Measurements from ENCODE around the gene CCNJL. TPM values are rescaled to one million over a fixed set of nuclear protein-coding genes. Genes with fewer than 3 reads are reported as not detected.
A peak's percentile ranks its signal among the peaks of the same experiment; 100 is the strongest.

Gene CCNJL
- total and polyA plus RNA-seq, 12 donors: 2.9 to 20.8 (median 6.4) TPM

DNA sequence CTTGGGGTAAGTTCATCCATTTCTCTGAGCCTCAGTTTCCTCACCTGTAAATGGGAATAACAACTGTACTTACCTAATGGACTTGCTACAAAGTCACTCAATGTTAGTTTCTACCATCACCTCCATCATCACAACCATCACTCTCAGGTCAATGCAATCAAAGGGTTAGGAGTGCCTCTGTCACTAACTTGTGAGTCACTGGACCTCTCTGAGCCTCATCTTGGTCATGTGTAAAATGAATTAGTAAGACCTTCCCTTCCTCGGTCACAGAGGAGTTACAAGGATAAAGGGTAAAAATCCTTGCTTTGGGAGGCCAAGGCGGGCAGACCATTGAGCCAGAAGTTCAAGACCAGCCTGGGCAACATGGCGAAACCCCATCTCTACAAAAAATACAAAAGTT is 70.2 kb downstream of the CCNJL start:
- H3K27ac ChIP-seq: no peak overlapping the region
- intact Hi-C loops (cut with DNase I): no loop called here
- 77 to 85% methylated on average over 3 of the region's 3 CpGs for WGBS, 2 donors
- H3K36me3 ChIP-seq: no peaks in the 10 kb centered on the region
- H3K9me3 ChIP-seq: no peaks in the 10 kb centered on the region
- no peaks in the 10 kb centered on the region for H3K27me3 ChIP-seq
- H3K4me1 ChIP-seq: peaks cover 0 to 12% (median 0%) of the 10 kb centered on the region in 9 donors
- DNase-seq: no peak
- TF ChIP-seq, protein P1, sequence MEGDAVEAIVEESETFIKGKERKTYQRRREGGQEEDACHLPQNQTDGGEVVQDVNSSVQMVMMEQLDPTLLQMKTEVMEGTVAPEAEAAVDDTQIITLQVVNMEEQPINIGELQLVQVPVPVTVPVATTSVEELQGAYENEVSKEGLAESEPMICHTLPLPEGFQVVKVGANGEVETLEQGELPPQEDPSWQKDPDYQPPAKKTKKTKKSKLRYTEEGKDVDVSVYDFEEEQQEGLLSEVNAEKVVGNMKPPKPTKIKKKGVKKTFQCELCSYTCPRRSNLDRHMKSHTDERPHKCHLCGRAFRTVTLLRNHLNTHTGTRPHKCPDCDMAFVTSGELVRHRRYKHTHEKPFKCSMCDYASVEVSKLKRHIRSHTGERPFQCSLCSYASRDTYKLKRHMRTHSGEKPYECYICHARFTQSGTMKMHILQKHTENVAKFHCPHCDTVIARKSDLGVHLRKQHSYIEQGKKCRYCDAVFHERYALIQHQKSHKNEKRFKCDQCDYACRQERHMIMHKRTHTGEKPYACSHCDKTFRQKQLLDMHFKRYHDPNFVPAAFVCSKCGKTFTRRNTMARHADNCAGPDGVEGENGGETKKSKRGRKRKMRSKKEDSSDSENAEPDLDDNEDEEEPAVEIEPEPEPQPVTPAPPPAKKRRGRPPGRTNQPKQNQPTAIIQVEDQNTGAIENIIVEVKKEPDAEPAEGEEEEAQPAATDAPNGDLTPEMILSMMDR (IDR thresholded peaks at IDR 0.05): no peak
- no peak for ATAC-seq
- no peak overlapping the region for H3K4me3 ChIP-seq

- TF ChIP-seq, protein P1 (IDR thresholded peaks at IDR 0.05): no peak
- Histone ChIP-seq H3K36me3 (no peaks in the 10 kb centered on the region), H3K27me3 (no peaks in the 10 kb centered on the region), H3K9me3 (no peaks in the 10 kb centered on the region), H3K4me3 (no peak overlapping the region), H3K27ac (no peak overlapping the region), H3K4me1 (peaks cover 0 to 12% (median 0%) of the 10 kb centered on the region in 9 donors)
- peak in 1 of 8 donors; percentile 11 for ATAC-seq
- WGBS, 2 donors: 28 to 65% methylated on average over 3 of the region's 3 CpGs
- intact Hi-C loops (cut with DNase I): no loop called here
- DNase-seq: no peak
Measured at GRCh38 chr5:160240350-160240749, 72.0 kb downstream of the CCNJL start.

DNA sequence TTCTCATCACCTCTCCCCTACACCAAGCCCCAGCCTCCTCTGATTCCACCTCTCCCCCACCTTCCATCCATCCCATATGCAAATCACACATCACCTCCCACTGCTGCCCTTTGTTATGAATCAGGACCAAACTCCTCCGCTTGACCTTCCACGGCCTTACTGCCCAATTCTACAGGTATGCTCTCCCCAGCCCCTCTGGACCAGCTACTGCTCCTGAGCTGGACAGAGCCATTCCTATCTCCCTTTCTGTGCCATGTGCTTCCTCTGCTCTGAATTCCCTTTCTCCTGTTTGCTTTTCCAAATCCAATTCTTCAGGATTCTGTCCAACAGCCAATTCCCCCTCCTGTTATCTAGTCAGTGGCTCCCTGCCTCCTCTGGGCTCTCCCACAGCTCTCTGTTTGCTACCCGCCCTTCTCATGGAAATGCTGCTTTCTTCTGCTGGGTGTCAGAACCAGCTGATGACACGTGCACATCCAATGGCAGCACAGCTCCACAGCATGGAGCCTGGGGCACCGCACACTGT is 74.7 kb downstream of the CCNJL start:
- Histone ChIP-seq H3K9me3 (no peaks in the 10 kb centered on the region), H3K4me1 (peaks cover 0 to 12% (median 0%) of the 10 kb centered on the region in 9 donors), H3K27ac (no peak overlapping the region), H3K4me3 (no peak overlapping the region), H3K36me3 (no peaks in the 10 kb centered on the region), H3K27me3 (no peaks in the 10 kb centered on the region)
- TF ChIP-seq, protein P1 (IDR thresholded peaks at IDR 0.05): no peak
- ATAC-seq (no peak), DNase-seq (no peak)
- WGBS, 2 donors: 65 to 70% methylated on average over 5 of the region's 5 CpGs
- intact Hi-C loops (cut with DNase I): no loop called here

GRCh38 chr5:160235731-160236130 is 76.6 kb downstream of the CCNJL start:
- H3K4me3 ChIP-seq: no peak overlapping the region
- H3K27ac ChIP-seq: no peak overlapping the region
- WGBS, 2 donors: 89 to 95% methylated on average over 5 of the region's 5 CpGs
- TF ChIP-seq, protein P1 (IDR thresholded peaks at IDR 0.05): no peak
- no peaks in the 10 kb centered on the region for H3K36me3 ChIP-seq
- no peak for ATAC-seq
- no peak for DNase-seq
- peaks cover 0 to 7% (median 0%) of the 10 kb centered on the region in 9 donors for H3K4me1 ChIP-seq
- H3K27me3 ChIP-seq: no peaks in the 10 kb centered on the region
- no peaks in the 10 kb centered on the region for H3K9me3 ChIP-seq
- intact Hi-C loops (cut with DNase I): no loop called here

Measured in heart right ventricle (tissue), 16 donors.